ENCODE results near the gene PRRC2A.

The PRRC2A gene

DNA sequence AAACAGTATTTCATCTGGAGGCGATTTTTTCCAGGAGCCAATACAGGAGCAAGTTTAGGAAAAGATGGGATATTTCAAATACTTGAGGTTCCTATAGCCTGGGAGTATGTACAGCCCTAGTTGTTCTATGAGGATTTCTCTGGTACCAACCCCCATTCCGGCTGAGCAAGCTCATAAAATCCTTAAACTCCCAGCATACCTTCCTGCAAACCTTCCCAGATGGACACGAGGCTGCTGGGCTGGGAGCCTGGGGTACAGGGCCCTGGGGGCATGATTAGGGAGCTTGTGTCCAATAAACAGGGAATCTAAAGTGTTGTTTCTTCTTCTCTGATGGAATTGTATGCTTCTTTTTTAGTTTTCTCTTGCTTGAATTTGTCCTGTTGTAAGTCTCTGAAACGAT is 1.5 kb downstream of the PRRC2A start:
- peak in 1 of 58 donors; percentile 6 for DNase-seq

GRCh38 chr6:31622684-31623091 is 2.2 kb downstream of the PRRC2A start:
- no peak for DNase-seq

DNA sequence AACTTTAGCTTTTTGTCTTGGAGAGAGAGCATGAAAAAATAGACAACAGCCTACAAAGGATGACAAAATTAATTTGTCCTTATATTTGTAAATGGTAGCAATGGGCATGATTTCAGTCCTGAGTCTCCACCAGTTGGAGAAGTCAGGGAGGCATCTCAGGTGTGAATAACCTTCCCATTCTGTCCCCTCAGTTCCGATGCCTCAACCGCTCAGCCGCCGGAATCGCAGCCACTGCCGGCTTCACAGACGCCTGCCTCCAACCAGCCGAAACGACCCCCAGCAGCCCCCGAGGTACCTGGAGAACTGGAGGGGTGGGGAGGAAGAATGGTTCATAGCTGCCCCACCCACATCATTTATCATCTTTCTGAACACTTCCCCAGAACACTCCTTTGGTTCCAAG is 3.6 kb downstream of the PRRC2A start:
- DNase-seq = no peak

GRCh38 chr6:31626952-31627351 is 6.4 kb downstream of the PRRC2A start:
- DNase-seq = no peak

DNA sequence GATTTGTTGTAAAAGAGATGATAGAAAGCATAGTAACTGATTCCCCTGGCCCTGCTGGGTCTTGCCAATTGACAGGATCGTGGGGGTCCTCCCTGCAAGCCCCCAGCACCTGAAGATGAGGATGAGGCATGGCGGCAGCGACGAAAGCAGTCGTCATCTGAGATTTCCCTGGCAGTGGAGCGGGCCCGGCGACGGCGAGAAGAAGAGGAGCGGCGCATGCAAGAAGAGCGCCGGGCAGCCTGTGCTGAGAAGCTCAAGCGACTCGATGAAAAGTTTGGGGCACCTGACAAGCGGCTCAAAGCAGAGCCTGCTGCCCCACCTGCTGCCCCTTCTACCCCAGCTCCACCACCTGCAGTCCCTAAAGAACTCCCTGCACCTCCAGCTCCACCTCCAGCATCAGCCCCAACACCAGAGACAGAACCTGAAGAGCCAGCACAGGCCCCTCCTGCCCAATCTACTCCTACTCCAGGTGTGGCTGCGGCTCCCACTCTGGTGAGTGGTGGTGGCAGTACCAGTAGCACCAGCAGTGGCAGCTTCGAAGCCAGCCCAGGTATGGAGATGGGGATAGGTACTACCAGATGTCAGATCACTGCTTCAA is 7.3 kb downstream of the PRRC2A start:
- DNase-seq = no peak

- no peak for DNase-seq
Measured at GRCh38 chr6:31629014-31629413, 8.5 kb downstream of the PRRC2A start.

DNA sequence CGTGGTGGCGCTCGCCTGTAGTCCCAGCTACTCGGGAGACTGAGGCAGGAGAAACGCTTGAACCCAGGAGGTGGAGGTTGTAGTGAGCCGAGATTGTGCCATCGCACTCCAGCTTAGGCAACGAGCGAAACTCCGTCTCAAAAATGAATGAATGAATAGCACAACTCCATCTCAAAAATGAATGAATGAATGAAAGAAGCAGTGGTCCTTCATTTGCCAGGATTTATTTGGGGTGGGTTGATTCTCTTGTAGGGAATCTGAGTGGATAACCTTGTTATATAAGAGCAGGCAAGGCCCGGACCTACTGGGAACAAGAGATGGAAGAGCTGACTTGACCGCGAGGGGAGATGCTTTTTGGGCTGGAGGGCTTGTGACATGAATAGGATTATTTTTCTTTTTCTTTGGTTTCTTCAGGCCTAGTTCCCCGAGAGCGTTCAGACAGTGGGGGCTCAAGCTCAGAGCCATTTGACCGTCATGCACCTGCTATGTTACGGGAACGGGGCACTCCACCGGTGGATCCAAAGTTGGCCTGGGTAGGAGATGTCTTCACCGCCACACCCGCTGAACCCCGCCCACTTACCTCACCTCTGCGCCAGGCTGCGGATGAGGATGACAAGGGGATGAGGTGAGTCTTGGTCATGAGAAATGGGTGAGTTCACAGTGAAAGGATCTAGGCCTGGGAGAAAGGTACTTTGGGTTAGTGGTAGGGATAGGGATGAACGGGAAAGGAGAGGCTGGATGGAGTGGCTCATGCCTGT is 9.8 kb downstream of the PRRC2A start:
- no peak for DNase-seq

GRCh38 chr6:31631209-31631608 is 10.7 kb downstream of the PRRC2A start:
- DNase-seq = no peak

DNA sequence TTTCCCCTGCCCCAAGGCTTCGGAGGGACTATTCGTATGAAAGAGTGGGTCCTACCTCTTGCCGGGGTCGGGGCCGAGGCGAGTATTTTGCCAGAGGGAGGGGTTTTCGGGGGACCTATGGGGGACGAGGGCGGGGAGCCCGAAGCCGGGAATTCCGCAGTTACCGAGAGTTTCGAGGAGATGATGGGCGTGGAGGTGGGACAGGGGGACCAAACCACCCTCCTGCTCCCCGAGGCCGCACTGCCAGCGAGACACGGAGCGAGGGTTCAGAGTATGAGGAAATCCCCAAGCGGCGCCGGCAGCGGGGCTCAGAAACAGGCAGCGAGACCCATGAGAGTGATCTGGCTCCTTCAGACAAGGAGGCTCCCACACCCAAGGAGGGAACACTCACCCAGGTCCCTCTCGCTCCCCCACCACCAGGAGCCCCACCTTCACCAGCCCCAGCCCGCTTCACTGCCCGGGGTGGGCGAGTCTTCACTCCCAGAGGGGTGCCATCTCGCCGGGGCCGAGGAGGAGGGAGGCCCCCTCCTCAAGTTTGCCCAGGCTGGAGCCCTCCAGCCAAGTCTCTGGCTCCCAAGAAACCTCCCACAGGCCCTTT is 11.3 kb downstream of the PRRC2A start:
- DNase-seq = no peak

DNA sequence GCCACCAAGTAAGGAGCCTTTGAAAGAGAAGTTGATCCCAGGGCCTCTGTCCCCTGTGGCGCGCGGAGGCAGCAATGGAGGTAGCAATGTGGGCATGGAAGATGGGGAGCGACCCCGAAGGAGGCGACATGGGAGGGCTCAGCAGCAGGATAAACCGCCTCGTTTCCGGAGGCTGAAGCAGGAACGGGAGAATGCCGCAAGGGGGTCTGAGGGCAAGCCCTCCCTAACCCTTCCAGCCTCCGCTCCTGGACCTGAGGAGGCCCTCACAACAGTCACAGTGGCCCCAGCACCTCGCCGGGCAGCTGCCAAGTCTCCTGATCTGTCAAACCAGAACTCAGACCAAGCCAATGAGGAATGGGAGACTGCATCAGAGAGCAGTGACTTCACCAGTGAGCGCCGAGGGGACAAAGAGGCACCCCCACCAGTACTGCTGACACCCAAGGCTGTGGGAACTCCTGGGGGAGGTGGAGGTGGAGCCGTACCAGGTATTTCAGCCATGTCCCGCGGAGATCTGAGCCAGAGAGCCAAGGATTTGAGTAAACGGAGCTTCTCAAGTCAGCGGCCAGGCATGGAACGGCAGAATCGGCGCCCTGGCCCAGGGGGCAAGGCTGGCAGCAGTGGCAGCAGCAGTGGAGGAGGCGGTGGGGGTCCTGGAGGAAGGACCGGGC is 11.9 kb downstream of the PRRC2A start:
- DNase-seq = no peak

- no peak for DNase-seq
Measured at GRCh38 chr6:31633447-31633846, 12.9 kb downstream of the PRRC2A start.

DNA sequence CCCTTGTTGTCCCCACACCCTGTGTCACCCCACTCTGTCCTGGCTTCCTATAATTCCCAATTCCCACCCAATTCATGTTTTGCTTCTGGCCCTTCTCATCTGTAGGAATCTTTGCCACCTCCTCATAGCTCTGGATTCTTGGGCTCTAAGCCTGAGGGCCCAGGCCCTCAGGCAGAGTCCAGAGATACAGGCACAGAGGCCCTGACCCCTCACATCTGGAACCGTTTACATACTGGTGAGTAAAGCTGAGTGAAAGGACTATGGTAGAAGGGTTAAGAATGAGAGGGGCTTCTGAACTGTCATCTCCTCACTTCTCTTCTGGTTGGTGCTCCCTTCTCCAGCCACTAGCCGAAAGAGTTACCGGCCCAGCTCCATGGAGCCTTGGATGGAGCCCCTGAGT is 13.6 kb downstream of the PRRC2A start:
- no peak for DNase-seq

- DNase-seq = no peak
Measured at GRCh38 chr6:31634969-31635575, 14.6 kb downstream of the PRRC2A start.

DNA sequence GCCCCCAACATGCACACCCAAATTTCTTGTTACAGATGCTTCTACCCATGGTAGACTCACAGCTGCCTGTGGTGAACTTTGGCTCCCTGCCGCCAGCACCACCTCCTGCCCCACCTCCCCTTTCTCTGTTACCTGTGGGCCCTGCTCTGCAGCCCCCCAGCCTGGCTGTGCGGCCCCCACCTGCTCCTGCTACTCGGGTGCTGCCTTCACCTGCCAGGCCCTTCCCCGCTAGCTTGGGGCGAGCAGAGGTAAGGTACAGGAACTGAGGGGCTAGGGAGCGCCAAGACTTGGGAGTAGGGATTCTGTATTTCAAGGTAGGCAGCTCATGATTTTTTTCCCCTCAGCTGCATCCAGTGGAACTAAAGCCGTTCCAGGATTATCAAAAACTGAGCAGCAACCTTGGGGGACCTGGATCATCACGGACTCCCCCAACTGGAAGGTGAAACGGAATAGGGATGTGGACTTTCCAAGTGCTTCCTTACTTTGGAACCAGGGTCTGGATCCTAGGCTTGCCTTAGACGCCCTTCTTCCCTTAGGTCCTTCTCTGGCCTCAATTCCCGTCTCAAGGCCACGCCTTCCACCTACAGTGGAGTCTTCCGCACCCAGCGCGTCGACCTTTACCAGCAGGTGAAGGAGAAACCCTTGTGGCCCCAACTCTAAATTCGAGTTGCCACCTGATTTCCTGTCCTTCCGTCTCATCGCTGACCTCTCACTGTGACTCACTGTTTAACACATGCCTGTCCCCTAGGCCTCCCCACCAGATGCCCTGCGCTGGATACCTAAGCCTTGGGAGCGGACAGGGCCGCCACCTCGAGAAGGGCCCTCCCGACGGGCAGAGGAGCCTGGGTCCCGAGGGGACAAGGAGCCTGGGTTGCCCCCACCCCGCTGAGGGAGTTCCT is 16.4 kb downstream of the PRRC2A start:
- DNase-seq = no peak

GRCh38 chr6:31639043-31639442 is 18.5 kb downstream of the PRRC2A start:
- DNase-seq = no peak

GRCh38 chr6:31639449-31639861 is 18.9 kb downstream of the PRRC2A start:
- no peak for DNase-seq

GRCh38 chr6:31640612-31641011 is 20.1 kb downstream of the PRRC2A start:
- no peak for DNase-seq

GRCh38 chr6:31641370-31641769 is 20.9 kb downstream of the PRRC2A start:
- no peak for DNase-seq

DNA sequence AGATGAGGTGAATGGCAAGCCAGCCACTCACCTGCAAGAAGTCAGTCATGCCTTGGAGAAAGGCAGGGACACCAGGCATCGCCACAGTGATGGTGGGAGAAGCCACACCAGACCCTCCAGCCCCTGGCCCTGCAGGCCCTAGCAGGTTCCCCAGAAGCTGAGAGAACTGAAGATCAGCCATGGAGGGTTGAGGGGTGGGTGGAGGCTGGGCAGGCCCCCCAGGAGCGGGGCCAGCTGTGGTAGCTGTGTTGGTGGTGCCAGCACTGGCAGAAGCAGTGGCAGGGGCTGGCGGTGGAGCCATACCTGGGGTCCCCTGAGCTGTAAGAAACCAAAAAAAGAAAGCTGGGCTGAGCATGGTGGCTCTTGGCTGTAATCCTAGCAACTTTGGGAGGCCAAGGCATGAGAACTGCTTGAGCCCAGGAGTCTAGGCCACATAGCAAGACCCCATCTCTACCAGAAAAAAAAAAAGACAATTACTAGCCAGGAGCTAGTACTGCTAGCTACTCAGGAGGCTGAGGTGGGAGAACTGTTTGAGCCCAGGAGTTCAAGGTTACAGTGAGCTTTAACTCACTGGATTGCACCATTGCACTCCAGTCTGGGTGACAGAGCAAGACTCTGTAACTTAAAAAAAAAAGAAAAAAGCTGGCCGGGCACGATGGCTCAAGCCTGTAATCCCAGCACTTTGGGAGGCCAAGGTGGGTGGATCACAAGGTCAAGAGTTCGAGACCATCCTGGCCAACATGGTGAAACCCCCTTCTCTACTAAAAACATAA is 22.5 kb downstream of the PRRC2A start:
- no peak for DNase-seq
